HCT116 (cell line): ENCODE data around the gene PTPRC. TPM values are rescaled to one million over a fixed set of nuclear protein-coding genes. Genes with fewer than 3 reads are reported as not detected.

ENCODE experiments used
- total RNA-seq: library from RNA; stranded (reverse); gene quantifications from one replicate; pipeline ENCODE4 v1.2.1, GENCODE V29; 2021; ENCODE audit not compliant: unreplicated experiment

The PTPRC gene
- total RNA-seq, 1 experiment from 2014 or later: 1.2 TPM

Other genes starting within 250 kb of the PTPRC start
- gene ATP6V1G3, start 98.4 kb upstream of the PTPRC start, total RNA-seq: not detected